Germinal center (tissue), 1 donor: ENCODE data around the gene CALM3.

Source experiments
- DNase-seq: peaks from one replicate; pipeline ENCODE4 v3.0.0; 2012; ENCODE audit warnings: mixed read lengths, low spot score

Gene CALM3

DNA sequence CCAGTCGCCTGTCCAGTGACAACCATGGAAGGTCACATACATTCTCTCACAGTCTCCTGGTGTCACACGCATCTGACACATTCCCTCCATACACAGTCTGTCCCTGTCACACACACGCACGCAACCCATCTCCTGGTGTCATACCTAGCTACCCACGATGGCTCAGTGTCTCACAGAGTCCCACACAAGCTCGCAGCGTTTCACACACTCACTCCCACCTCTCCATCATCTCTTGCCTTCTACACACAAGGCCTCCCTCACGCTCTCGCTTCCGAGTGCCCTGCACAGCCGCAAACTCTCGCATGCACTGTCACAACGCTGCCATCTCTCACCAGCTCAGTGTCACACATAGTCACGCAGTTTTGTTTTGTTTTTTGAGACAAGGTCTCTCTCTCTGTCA, 36.1 kb downstream of the CALM3 start:
- DNase-seq: no peak

GRCh38 chr19:46639358-46640182, 38.4 kb downstream of the CALM3 start:
- no peak for DNase-seq

DNA sequence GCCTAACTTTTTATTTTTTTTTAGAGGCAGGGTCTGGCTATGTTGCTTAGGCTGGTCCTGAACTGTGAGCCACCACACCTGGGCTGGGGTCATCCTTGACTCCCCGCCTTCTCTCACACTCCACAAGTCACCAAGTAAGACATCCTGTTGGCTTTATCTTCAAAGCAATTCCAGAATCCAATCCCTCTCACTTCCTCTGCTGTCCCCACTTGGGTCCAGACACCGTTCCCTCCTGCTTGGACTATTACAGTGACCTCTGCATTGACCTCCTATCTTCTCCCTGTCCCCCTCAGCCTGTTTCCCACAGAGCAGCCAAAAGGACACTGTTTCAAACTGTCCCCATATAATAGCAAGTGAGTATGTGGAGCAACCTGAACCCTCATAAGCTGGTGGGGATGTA, 39.5 kb downstream of the CALM3 start:
- no peak for DNase-seq

DNA sequence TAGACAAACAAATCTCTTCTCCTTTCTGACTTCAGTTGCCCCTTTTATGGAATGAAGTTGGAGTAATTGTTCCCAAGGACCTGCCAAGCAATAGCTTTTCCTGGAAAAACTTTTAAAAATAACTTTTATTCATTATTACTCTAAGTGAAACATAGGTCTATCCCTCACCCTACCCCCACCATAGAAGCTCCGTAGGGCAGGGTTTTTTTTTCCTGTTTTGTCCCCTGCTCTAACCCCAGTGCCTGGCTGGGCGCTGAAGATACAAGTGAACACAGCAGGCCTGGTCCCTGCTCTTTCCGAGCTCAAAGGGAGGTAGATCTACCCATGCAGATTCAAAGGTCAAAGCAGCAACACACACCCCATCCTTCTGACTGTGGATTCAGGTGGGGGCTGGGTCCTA, 43.6 kb downstream of the CALM3 start:
- DNase-seq: no peak

DNA sequence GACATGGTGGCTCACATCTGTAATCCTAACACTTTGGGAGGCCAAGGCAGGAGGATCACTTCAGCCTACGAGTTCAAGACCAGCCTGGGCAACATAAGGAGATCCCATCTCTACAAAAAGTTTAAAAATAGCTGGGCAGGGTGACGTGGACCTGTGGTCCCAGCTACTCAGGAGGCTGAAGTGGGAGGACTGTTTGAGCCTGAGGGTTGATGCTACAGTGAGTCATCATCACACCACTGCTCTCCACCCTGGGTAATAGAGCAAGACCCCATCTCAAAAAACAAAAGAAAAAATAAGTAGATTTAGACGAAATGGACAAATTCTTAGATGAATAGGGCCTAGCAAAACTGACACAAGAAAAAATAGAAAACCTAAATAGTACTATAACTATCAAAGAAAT, 45.3 kb downstream of the CALM3 start:
- DNase-seq: no peak

DNA sequence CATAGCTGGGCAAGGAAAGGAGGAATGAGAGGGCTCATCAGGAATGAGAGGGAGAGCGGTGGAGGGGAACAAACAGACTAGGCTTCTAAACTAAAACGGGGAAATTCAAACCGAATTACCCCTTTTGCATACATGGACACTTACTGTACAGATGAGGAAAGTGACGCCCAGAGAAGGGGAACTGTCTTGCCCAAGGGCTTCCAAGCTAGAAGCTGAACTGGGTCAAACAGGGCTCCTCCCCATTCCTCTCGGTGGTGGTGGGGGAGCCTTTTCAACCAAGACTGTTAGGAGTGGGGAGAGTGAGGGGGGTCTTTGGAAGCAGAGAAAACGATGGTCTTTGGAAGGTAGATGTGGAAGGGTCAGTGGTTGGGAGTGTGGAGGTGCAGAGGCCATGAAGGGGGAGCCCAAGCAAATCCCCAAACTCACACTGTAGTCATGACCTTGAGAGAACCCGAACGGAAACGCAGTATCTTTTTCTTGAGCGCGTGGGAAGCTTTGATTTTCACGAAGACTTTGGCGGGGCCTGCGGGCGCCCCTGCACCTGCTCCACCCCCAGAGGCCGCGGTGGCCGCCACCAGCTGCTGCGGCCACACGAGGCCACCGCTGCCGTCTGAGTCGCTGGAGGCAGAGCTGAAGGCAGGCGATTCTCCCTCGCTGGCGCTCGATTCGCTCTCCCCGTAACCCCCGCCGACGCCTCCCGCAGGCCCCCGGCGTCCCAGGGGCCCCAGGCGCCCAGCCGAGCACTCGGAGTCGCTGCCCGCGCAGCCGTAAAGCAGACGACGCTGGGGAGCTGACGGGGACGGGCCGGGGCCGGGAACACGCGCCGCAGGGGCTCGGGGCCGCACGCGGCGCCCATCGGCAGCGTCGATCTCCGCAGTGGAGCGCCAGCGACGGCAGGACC, 47.2 kb downstream of the CALM3 start:
- no peak for DNase-seq

DNA sequence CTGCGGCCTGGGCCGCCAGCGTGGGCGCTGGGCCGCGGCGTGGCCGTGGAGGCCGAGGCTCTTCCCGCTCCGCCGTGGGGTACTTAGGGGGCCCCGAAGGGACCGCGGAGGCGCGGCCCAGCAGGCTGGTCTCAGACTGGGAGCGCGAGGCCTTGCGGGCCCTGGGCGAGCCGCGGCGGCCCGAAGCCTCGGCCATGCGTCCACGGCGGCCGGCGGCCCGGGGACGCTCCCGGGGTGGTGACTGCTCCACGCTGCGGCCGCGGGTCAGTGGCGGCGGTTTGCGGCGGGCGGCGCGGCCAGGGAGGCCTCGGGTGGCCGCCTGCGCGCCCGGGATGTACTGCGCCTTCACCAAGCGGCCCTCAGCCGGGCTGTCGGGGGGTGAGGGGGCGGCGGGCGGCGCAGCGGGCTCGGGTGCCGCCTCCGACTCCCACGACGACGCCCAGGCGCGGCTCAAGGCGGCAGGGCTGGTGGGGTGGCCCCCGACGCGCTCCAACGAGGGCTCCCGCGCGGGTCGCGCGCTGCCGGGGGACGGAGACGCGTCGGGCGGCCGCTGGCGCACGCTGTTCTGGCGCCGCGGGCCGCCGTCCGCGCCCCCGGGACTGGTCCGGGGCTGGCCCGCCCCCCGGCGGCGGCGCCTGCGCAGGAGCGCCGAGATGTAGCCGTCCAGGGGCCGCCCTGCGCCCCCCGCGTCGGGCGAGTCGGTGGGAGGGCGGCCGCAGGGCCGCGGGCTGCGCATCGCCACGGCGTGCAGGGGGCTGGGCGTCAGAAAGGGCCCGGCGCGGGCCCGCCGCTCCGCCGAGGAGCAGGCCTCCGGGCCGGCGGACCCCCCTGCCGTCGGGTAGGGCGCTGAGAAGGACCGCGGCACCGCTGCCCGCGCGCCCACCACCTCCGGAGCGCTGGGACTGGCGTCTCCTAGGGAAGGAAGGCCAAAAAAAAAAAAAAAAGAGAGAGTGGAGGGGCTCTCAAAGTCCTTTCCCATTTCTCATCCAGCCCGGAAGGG, 48.1 kb downstream of the CALM3 start:
- DNase-seq: no peak

DNA sequence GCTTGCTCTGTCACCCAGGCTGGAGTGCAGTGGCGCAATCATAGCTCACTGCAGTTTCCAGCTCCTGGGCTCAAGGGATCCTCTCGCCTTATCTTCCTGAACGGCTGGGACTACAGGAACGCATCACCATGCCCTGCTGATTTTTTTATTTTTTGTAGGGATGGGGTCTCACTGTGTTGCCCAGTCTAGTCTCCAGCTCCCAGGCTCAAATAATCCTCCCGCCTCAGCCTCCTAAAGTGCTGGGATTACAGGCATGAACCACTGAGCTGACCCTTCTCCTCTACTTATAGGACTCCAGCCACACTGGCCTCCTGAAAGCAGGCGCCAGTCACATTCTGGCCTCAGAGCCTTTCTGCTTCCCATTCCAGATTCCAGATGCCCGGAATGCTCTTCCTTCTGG, 49.3 kb downstream of the CALM3 start:
- DNase-seq: no peak

DNA sequence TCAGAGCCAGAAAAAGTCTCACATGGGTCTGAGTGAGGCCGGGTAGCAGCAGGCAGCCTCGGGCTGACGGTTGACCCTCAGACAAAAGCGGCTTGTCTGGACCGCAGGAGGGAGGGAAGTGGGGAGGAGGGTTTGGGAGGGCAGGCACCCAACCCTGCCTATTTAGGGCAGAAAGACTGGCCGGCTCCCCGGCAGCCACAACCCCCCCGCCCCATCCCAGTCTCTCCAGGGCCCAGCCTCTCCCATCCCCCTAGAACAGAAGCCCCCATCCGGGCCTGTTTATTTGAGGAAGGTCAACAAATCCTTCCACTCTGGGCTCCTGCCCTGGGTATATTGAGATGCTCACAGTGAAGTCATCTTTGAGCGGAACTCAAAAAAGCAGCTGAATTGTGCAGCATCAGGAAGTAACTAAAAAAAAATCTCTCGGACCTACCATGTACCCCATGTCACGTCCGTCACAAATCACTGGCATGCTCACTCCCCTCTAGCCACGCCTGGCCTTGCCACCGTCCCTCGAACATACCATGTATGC, 53.6 kb downstream of the CALM3 start:
- DNase-seq: no peak

GRCh38 chr19:46656541-46656940, 55.4 kb downstream of the CALM3 start:
- no peak for DNase-seq

GRCh38 chr19:46659151-46660007, 58.2 kb downstream of the CALM3 start:
- DNase-seq: no peak

GRCh38 chr19:46660008-46660517, 58.9 kb downstream of the CALM3 start:
- no peak for DNase-seq
